ENCODE measurements around the gene VTCN1.
"Not testable (repeated sequence)": the region's sequence is repeated elsewhere in the genome, so short reads cannot be mapped to it uniquely, and the experiment has no call there.

Gene VTCN1

DNA sequence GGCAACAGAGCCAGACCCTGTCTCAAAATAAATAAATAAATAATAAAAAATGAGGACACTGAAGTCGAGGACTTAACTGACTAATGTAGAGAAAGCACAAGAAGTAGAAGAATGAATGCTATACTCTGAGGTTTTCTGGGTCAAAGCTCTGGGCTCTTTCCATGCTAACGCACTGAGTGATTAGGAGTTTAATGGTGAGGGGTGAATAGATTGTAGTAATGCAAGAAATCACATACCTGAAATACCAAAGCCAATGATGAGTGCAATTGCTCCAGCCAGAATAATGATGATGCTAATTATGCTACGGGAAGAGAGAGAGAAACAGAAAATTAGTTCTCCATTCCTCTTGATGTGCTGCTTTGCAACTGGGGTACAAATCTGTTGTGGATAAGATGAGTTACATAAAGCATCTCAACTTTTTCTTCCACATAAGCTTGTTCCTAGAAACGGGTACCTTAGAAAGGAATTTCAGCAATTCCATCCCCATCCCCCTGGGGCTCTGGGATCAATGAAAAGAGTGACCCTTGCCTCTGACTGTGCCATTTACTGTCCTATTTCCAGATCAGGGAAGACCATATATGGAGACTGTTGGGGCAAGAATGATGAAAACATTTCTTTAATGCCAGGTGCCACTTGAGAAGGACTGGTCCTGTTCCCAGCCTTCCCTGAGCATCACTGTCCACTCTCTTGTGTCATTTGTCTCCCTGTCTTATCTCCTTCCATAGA lies 40.7 kb downstream of the VTCN1 start:
- DNase-seq (ENCODE audit: low spot score): peak; percentile 15
- no peak for FAIRE-seq

DNA sequence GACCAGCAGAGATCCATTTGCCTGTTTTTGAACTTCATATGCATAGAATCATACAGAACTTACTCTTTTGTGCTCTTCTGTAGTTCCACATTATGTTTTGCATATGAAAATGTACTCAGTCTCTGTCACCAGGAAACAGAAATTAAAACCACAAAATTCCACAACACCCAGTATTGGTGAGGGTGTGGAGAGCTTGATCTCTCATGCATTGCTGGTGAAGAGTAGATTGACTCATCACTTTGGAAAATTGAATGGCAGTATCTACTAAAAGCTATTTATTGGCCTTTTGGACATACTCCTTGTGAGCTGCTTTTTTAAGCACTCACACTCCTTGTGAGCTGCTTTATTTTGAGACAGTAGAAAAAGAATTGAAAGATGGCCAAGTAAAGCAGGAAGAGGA lies 43.3 kb downstream of the VTCN1 start:
- DNase-seq (ENCODE audit: low spot score): no peak
- FAIRE-seq: peak; percentile 8

DNA sequence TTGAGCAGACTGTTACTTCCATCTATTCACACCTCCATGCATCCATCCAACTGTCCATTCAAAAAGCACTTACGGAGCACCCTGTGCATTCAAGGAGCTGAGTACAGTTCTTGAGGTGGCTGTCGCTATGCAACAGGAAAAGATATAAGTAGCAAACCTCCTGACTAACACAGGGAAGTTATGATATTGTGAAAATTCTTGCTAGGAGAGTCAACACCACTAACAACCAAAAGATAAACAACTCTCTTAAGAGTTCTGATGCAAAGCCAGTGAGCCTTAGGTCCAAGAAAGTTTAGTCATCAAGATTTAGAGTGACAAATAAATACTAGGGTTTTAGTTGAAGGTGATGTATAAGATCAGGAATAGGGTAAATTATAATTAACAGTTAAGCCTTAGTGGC lies 44.7 kb downstream of the VTCN1 start:
- no peak for FAIRE-seq
- no peak for DNase-seq (ENCODE audit: low spot score)

DNA sequence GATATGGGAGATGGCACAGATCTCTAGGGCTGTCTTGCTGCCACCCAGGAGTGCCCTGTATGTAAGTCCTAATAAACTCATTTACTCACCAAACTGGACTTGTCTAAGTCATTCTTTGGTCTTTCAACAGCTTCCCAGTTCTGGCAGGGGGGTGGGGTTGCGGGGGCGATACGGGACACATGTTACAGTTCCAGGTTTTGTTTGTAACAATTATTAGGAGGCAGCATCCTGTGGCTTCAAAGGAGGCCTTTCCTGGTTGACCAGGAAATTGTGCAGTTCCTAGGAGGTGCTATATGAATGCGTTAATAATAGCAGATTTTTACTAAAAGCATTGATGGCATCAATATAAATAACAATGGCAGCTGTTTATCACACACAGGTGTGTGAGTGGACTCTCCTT lies 46.5 kb downstream of the VTCN1 start:
- DNase-seq (ENCODE audit: low spot score) (no peak), FAIRE-seq (no peak)

DNA sequence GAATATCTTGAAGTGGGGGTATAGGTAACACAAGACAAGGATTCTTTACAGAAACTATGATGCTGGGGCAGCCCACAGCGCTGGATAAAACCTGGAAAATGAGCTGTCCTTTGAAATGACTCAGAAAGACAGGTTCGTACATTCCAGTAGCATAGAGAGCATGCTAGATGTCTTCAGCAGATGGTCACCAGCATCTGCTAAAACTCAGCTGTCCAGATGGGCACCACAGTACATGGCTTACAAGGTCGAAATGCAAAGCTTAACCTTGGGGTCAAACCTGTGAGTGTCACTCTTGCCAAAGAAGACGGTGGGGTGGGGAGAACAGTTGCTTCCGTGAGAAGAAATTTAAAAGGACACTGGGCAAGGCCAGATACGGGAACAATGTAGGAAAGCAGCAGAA lies 47.9 kb downstream of the VTCN1 start:
- FAIRE-seq: no peak

DNA sequence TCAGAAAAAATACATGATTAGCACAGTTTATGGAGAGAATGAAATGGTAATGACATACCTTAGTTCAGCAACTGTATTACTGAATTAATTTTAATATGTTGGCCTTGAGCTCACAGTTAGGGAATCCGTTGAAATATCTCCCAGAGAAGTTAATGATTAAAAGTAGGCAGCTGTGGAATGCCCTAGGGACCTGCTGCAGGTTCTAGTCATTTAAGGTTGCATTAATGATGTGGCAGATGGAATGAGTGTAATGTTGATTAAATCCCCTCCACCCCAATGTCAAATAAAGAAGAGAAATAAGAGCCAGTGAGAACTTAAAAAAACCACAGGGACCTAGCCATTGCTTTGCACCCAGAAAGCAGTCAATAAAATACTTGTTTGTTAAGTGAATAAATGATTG lies 48.8 kb downstream of the VTCN1 start:
- DNase-seq (ENCODE audit: low spot score) (peak; percentile 16), FAIRE-seq (peak; percentile 33)

More for the DNA sequence above, 47.9 kb downstream of the VTCN1 start:
- DNase-seq (ENCODE audit: low spot score): no peak

DNA sequence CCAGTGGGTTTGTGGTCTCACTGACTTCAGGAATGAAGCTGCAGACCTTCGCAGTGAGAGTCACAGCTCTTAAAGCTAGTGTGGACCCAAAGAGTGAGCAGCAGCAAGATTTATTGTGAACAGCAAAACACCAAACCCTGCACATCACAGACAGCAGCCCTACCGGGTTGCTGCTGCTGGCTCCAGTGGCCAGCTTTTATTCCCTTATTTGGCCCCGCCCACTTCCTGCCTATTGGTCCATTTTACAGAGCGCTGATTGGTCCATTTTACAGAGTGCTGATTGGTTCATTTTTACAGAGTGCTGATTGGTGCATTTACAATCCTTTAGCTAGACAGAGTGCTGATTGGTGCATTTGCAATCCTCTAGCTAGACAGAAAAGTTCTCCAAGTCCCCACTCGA lies 59.4 kb downstream of the VTCN1 start:
- not testable (repeated sequence) for DNase-seq (ENCODE audit: low spot score); FAIRE-seq

DNA sequence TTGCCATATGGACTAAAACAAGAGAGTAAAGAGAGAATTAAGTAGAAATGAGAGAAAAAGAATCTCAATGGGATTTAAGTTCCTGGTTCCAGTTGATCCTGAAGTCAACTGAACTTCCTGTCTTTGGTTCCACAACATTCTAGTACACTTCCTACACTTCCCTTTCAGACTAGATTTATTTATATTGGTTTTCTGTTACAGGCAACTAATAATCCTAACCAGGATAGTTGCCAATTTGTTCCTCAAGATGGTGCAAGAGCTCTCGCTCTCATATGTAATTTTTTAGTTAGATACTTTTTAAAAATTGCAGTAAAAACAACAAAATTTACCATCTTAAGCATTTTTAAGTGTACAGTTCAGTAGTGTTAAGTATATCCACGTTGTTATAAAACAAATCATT lies 60.4 kb downstream of the VTCN1 start:
- no peak for DNase-seq (ENCODE audit: low spot score)
- no peak for FAIRE-seq

DNA sequence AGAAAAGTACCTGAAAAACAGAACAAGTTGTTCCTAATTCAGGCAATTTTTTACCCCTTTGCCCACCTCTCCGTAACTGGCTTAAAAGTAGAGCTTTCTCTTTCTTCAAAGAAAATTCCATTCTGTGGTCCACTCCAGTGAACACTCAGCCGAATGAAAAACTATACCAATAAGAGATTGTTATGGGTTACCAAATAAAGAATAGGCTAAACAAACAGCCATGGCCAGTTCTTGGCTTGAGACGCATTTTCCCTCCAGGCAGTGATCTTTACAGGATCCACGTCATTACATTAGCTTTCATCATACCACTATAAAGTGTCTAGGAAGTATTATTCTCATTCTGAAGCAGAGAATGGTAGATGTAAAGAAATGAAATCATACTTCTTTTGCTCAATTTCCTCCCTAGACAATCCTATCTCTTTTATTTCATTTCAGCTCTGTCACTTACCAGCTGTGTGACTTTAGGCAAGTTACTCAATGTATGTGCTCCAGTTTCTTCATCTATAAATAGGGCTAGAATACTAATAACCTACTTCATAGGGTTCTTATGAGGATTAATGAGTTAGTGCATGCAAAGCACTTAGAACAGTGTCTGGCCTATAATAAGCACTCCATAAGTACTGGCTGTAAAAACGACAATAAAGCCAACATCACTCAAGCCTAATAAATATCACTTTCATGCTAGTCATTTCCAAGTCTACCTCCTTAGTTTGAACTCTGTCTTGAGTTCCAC lies 62.7 kb downstream of the VTCN1 start:
- FAIRE-seq (no peak), DNase-seq (ENCODE audit: low spot score) (no peak)

DNA sequence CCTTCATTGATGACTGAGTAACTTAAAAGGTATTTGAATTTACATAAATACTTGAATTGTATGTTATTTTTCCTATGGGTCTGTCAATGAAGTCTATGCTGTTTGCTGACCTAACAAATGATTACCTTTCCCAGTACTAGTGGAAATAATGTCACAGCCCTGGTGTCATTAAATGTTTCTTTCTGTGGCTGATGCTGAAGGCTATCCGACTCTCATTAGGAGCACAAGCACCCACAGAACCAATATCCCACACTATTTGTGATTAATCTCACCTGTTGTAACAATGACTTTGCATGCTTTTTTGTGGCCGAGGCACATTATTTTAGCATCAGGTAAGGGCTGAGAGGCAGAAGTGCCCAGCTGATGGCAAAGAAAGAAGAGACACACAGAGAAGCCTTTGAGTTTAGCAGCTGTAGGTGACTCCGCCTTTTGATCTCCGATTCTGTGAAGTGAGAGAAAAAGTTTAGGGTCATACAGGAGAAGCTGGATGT lies 63.3 kb downstream of the VTCN1 start:
- FAIRE-seq (no peak), DNase-seq (ENCODE audit: low spot score) (no peak)

DNA sequence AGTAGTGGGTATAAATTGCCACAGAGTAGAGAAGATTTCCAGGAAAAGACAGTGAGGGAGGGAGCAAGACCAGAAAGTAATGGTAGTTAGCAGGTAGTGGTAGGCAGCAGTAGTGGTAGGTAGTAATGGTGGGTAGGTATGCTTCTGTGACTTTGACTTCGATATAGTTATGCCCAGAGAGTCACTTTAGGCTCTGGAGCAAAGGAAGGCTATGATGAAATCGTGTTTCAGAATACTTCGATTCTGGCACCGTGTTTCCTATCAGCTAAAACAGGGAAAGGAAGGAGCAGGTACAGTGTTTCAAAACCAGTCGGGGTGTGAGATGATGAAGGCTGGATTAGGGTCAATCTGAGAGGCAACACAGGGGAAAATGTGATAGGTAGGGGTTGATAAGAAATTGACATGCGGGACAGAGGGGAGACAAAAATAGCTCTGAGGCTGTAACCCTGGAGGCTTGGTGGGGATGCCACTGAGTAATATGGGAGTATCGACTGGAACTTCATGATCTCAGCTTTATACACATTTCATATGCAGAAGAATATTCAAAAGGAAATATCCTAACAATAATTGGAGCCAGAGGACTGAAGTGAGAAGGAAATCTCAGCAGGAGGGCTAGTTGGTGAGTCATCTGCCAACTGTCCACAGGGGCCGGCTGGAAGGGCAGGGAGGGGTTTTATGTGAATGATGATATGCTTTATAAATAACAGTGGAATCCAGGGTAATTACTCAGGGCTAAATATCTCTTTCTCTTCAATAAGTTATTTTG lies 64.0 kb downstream of the VTCN1 start:
- DNase-seq (ENCODE audit: low spot score) (peak; percentile 77), FAIRE-seq (peak; percentile 91)

DNA sequence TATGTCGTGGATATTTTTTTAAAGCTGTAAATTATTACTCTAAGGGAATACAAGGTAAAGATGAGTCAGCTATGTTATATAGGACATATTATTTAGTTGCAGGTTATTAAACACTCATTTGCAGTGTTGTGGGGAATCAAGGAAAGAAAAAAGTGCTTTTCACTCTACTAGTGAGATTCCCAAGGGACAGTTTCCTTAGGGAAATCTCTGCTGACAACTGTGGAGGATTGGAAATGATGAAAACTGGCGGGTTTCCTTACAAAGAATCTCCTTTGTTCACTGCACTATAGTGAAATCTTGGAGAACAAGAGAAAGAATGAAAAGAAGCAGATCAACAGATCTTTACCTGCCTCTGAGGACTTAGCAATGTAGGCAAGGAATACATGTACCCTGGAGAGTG lies 64.7 kb downstream of the VTCN1 start:
- DNase-seq (ENCODE audit: low spot score): no peak
- FAIRE-seq: no peak

DNA sequence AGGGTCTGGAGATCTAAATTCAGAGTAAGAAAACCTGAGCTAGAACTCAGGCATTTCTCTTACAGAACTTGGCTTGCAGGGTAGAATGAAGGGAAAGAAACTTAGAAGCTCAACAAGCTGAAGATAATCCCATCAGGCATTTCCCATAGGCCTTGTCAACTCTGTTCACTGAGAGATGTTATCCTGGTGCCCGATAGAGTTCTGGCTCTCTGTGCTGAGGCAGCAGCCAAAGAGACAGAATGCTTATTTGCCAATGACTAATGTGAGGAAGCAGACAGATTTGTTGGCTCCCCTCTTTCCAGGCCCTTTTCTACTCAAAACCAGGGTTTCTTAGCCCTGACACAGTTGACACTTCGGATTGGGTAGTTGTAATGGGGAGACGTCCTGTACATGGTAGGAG lies 66.9 kb downstream of the VTCN1 start:
- DNase-seq (ENCODE audit: low spot score): no peak
- no peak for FAIRE-seq

DNA sequence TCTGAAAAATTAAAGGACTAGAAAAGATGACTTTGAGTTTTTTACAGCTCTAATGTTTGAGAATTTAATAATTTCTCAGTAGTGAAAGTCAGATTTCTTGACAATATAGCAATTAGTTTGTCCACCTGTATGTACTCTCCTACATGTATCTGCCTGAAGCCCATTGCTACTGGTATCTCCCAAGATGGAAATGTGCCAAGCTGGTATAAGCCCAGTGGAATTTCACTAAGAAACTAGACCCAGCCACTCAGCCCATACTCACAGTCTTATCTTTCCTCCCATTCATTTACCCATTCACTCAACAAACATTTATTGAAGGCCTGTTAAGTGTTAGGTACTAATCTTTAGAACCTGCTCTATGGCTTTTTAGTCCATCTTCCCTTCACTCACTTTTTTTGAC lies 67.6 kb downstream of the VTCN1 start:
- FAIRE-seq (no peak), DNase-seq (ENCODE audit: low spot score) (no peak)

DNA sequence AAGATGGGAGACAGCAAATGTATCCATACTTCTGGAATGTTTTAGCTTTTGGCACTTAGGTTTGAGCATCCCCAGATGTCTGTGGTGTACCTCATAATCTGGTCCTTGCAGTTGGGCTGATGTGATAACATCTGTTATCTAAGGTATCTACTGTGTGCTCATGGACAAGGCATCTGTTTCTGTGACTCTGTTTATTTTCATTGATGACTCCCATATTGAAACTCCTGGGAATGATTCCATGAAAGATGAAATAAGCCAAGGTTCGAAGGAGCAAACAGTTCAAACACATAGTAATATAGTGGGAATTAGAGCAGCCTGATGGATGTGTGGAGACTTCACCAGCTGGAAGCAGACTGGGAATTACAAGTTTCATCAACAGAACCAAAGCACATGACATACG lies 68.5 kb downstream of the VTCN1 start:
- DNase-seq (ENCODE audit: low spot score) (no peak), FAIRE-seq (no peak)

DNA sequence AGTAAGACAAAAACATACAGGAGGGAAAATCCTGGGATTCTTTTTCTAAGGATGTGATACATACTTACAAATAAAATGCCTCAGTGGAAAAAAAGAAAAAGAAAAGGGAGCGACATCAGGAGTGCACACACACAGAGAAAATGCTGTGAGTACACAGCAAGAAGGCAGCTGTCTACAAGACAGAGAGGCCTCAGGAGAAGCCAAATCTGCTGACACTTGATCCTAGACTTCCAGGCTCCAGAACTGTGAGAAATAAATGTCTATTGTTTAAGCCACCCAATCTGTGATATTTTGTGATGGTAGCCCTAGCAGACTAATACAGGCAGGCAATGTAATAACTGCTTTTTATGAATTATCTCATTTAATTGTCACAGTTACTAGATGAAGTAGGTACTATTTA lies 72.2 kb downstream of the VTCN1 start:
- DNase-seq (ENCODE audit: low spot score) (no peak), FAIRE-seq (no peak)

DNA sequence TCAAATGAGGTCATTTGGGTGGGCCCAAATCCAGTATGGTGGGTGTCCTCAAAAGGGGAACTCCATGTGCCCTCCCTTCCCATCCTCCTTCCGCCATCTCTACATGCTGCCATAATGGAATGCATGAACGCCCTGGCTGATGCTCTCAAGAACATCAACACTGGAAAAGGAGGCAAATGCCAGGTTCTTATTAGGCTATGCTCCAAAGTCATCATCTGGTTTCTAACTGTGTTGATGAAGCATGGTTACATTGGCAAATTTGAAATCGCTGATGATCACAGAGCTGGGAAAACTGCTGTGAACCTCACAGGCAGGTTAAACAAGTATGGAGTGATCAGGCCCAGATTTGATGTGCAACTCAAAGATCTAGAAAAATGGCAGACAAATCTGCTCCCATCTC lies 72.6 kb downstream of the VTCN1 start:
- DNase-seq (ENCODE audit: low spot score) (no peak), FAIRE-seq (no peak)

DNA sequence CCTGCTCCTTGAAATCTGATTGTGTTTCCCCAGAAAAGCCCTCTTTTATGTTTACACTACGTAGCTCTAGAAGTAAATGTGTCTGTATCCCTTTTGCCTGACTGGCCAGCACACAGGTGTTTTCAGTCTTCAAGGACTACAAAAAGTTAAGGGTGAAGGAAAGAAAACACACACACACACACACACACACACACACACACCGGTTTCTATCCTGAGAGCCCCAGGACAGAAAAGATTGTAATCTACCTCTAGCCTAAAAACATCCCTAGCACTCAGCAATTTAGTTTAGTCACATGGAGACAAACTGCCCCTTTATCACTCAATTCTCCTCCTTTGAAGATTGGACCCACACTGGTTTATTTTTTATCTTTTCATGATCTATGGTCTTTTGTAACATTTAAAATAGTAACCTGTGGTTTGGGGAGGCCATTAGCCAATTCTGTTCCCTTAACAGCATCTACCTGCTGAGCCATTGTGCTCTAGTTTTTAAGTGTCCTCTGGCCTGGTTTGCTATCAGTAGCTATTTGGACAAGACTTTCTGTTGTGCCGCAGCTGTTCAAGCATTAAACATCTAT lies 73.4 kb downstream of the VTCN1 start:
- FAIRE-seq (no peak), DNase-seq (ENCODE audit: low spot score) (no peak)

DNA sequence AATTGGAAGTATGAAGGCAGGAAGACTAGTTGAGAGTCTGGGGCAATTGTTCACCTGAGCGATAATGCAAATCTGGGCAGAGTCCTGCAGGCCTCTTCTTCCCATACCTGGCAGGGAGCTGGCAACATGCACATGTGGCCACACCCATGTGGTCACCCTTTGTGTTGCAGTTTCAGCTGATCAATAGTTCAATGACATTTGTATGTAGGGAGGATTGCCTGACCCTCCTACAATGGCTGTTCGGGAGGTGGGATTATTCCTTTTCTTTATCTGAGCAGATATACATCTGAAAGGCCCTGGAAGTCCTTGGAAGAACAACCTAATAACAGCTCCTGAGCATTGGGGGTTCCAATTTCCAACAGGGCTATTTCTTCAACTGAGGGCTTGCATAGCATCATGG lies 74.0 kb downstream of the VTCN1 start:
- DNase-seq (ENCODE audit: low spot score) (no peak), FAIRE-seq (no peak)

DNA sequence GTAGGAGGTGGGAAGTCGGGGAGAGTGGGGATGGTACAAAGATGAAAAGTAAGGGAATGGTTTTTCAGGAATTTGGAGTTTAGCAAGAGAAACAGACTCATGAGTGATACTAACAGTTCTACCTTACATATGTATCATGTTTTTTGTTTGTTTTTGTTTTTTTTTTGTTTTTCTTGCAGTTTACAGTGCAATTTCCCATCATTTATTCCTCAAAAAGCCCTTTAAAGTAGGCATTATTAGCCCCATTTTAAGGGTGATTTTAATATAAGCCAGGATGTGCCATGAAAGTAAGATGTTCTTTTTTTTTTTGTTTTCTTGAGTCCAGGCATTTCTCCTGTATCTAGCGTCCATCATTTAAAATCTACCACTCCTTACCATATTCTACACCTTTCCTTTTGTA lies 75.4 kb downstream of the VTCN1 start:
- FAIRE-seq: no peak
- no peak for DNase-seq (ENCODE audit: low spot score)

DNA sequence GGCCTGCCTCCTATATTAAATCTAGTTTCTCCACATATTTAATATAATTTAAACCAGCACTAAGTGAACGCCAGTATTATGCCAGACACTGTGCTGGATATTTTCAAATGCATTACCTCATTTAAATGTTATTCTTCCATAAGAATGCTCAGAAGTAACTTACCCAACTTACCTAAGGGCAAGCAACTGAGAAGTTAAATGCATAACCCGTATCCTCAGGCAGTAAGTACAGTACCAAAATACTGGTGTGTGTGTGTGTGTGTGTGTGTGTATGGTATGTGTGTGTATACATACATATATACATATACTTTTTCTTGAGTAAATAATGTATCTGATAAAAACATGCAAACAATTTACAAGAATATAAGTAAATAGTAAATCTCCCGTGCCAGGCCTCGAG lies 80.2 kb downstream of the VTCN1 start:
- no peak for DNase-seq (ENCODE audit: low spot score)
- no peak for FAIRE-seq
